Muscle layer of duodenum (tissue), 2 donors: ENCODE data around the gene SAPCD2.
"Not testable (repeated sequence)": the region's sequence is repeated elsewhere in the genome, so short reads cannot be mapped to it uniquely, and the experiment has no call there.

ENCODE experiments used
- H3K27ac ChIP-seq: one replicate; pipeline ENCODE4 v1.7.0; 2013; ENCODE audit warnings: mild to moderate bottlenecking, low read length
- H3K27me3 ChIP-seq: one replicate; pipeline ENCODE4 v1.7.0; 2013; ENCODE audit warnings: low read depth, mild to moderate bottlenecking, control low read depth, low read length
- H3K36me3 ChIP-seq, 2 donors: one replicate each; pipeline ENCODE4 v1.7.0; 2013; ENCODE audit warnings: low read length in 2 of 2, control low read depth in 1 of 2, mild to moderate bottlenecking in 1 of 2; ENCODE audit not compliant: insufficient read depth in 2 of 2, control insufficient read depth in 1 of 2
- H3K4me1 ChIP-seq, 2 donors: one replicate each; pipeline ENCODE4 v1.7.0; 2013; ENCODE audit warnings: low read length in 2 of 2, mild to moderate bottlenecking in 2 of 2, control low read depth in 1 of 2, moderate library complexity in 1 of 2; ENCODE audit not compliant: insufficient read depth in 2 of 2, control insufficient read depth in 1 of 2
- H3K4me3 ChIP-seq, 2 donors: one replicate each; pipeline ENCODE4 v1.7.0; 2013; ENCODE audit warnings: low read length in 2 of 2, low read depth in 1 of 2, mild to moderate bottlenecking in 1 of 2
- H3K9me3 ChIP-seq, 2 donors: one replicate each; pipeline ENCODE4 v1.7.0; 2013; ENCODE audit warnings: low read length in 2 of 2, control low read depth in 1 of 2, mild to moderate bottlenecking in 1 of 2; ENCODE audit not compliant: control insufficient read depth in 1 of 2
- donor health status: healthy.

Gene SAPCD2, protein sequence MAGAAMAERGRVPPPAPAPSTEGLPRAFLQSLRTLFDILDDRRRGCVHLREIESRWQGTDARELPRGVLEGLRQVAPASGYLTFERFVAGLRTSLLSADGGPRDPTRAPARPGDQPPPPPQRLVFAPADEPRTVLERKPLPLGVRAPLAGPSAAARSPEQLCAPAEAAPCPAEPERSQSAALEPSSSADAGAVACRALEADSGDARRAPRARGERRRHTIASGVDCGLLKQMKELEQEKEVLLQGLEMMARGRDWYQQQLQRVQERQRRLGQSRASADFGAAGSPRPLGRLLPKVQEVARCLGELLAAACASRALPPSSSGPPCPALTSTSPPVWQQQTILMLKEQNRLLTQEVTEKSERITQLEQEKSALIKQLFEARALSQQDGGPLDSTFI

DNA sequence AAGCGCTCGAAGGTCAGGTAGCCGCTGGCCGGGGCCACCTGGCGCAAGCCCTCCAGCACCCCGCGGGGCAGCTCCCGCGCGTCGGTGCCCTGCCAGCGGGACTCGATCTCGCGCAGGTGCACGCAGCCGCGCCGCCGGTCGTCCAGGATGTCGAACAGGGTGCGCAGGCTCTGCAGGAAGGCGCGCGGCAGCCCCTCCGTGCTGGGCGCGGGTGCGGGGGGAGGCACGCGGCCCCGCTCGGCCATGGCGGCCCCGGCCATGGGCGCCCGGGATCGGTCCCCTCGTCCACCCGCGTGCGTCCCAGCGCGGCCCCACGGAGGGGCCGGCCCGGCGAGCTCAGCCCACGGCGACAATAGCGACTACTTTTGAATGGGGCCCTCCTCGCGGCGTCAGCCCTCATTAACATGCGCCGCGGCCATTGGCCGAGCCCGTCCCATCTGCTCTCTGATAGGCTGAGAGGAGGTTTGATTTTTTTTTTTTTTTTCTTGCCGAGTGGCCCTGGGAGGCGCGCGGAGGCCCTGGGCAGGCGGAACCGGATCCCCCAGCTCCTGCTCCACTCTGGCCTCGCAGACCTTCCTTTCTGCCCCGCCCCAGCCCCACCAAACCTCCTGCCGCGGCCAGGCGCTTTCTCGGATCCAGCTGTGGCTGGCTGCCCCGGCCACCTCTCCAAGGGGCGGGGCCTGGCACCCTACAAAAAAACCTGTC lies at the start of gene SAPCD2:
Gene SAPCD2, minus strand, starts transcription at position 357 of the 705 bp plus-strand sequence. Its CDS starts 97 bp downstream, at position 260.
- Histone ChIP-seq H3K36me3 (no peaks in the 10 kb centered on the region), H3K4me3 (peak within 1 kb of the TSS; percentile 21 to 36), H3K4me1 (peaks cover 4 to 17% of the 10 kb centered on the region in 2 donors), H3K27me3 (no peaks in the 10 kb centered on the region), H3K27ac (no peak within 1 kb of the TSS), H3K9me3 (no peaks in the 10 kb centered on the region)

DNA sequence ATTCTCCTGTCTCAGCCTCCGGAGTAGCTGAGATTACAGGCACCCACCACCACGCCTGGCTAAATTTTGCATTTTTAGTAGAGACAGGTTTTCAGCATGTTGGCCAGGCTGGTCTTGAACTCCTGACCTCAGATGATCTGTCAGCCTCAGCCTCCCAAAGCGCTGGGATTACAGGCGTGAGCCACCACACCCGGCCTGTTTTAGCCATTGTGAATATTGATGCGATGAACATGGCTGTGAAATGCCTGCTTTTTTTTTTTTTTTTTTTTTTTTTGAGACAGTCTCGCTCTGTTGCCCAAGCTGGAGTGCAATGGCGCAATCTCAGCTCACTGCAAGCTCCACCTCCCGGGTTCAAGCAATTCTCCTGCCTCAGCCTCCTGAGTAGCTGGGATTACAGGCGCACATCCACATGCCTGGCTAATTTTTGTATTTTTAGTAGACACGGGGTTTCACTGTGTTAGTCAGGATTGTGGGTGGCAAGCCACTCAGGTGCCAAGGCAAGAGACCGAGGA lies 47.8 kb upstream of the SAPCD2 start:
- H3K4me3 ChIP-seq, H3K9me3 ChIP-seq, H3K36me3 ChIP-seq, H3K27me3 ChIP-seq, H3K4me1 ChIP-seq, H3K27ac ChIP-seq: not testable (repeated sequence)

DNA sequence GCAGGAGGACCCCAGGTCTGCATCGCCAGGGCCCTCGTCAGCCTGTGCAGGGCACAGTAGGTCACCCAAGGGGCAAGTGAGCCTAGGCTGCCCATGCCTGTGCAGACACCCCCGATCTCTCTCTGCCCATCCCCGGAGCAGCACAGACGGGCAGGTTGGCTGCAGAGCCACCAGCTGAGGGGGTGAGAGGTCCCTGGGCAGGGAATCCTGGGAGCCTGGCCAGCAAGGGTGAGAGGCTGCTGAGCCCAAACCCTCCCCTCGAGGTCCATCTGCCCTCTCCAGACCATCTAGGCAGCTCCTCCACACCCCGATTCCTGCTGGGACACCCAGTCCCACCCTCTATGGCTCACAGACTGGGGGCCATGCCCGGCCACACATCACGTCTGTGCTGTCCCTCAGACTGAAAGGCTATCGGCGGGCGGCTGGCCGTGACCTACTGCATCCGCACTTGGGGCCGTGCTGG lies 46.9 kb upstream of the SAPCD2 start:
- H3K4me1 ChIP-seq: peaks cover 0 to 6% of the 10 kb centered on the region in 2 donors
- H3K27me3 ChIP-seq: no peaks in the 10 kb centered on the region
- no peaks in the 10 kb centered on the region for H3K9me3 ChIP-seq
- no peak overlapping the region for H3K27ac ChIP-seq
- H3K4me3 ChIP-seq: no peak overlapping the region
- H3K36me3 ChIP-seq: peaks cover 0 to 2% of the 10 kb centered on the region in 2 donors

DNA sequence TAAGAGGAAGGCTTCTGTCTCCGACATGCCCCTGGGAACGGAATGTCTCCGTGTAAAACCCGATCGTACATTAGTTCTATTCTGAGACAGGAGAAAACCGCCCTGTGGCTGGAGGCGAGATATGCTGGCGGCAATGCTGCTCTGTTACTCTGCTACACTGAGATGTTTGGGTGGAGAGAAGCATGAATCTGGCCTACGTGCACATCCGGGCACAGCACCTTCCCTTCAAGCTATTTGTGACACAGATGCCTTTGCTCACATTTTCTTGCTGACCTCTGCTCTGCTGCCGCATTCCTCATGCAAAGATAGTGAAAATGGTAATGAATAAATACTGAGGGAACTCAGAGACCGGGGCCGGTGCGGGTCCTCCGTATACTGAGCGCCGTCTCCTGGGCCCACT lies 46.4 kb upstream of the SAPCD2 start:
- no peaks in the 10 kb centered on the region for H3K27me3 ChIP-seq
- H3K27ac ChIP-seq: no peak overlapping the region
- H3K9me3 ChIP-seq: no peaks in the 10 kb centered on the region
- H3K4me3 ChIP-seq: no peak overlapping the region
- peaks cover 0 to 5% of the 10 kb centered on the region in 2 donors for H3K36me3 ChIP-seq
- H3K4me1 ChIP-seq: peaks cover 0 to 6% of the 10 kb centered on the region in 2 donors

DNA sequence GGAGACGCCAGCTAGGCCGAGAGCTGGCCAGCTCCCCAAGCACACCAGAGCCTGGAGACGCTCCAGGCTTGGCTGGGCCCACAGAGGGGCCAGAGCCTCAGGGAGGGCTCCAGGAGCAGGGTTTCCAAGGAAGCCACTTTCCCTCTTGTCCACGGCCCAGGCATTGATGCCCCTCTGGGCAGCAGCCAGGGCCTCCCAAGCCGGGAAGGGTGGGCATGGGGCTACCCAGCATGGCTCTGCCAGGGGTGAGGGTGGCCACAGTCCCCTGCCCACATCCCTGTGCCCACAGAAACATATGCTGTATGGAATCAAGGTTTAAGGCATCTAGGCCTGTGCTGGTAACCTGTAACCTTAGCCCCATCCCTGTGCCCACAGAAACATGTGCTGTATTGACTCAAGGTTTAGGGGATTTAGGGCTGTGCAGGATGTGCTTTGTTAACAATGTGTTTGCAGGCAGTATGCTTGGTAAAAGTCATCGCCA lies 45.7 kb upstream of the SAPCD2 start:
- H3K27me3 ChIP-seq: no peaks in the 10 kb centered on the region
- no peaks in the 10 kb centered on the region for H3K9me3 ChIP-seq
- H3K4me3 ChIP-seq: no peak overlapping the region
- H3K27ac ChIP-seq: no peak overlapping the region
- H3K36me3 ChIP-seq: peaks cover 0 to 11% of the 10 kb centered on the region in 2 donors
- peaks cover 0 to 6% of the 10 kb centered on the region in 2 donors for H3K4me1 ChIP-seq

DNA sequence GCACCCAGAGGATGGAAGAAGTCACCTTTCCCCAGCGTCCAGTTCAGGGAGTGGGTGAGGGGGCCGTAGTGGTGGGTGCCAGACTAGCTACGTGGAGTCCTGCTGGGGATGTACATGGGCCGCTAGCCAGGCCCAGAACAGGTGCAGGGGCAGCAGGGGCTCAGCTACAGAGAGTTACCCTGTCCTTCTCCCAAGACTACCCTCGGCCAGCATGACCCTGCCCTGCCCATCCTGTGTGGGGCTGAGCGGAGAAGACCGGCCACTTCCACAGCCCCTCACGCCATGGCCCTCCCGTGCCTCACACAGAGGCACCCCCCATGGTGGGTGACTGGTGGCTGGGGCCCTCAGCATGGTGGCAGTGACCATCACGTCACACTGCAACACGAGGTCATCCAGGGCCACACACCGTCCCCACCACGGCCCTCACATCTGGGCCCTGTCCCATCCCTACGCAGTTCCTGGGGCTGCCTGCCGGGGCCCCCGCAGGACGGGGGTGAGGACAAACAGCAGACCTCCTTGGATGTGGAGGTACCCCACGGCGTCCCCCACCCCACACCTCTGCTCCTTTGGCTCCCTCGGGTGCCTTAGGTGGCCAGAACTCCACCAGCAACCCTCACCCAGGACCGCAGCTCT lies 45.2 kb upstream of the SAPCD2 start:
- Histone ChIP-seq H3K27me3 (no peaks in the 10 kb centered on the region), H3K36me3 (peaks cover 0 to 17% of the 10 kb centered on the region in 2 donors), H3K9me3 (no peaks in the 10 kb centered on the region), H3K27ac (no peak overlapping the region), H3K4me1 (peaks cover 0 to 6% of the 10 kb centered on the region in 2 donors), H3K4me3 (peak overlapping the region in 1 of 2 donors; percentile 78)

DNA sequence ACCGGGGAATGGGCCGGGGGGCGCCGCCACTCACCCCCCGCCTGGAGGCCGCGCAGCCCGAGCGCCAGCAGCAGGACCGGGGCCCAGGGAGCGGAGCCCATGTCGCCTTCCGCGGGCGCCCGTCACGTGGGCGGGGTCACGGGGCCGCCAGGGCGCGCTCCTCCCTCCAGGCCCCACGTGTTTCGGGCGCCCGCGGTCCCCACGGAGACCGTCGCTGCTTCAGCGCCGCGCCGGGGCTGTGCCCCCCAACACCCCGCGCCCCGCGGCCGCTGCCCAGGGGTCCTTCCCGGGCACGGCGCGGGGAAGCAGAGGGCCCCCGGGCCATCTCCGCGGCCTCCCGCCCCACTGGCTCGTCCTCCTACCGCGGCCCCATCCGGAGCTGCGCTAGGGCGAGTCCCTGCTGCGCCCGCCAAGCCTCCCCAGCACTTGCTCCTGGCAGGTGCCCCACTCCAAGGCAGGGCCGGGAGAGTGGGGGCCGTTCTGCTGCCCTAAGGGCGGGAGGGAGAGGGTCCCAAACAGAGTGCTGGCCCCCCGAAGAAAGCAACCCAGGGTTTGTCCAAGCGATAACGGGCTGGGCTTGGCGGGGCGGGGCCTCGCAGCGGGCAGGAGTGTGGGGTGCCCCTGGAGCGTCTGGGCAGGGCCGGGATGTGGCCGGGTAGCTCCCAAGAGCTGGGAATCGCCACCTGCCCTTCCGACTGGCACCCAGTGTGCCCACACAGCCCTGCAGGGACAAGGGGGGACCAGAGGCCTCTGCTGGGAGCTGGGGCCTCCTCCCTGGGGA lies 44.4 kb upstream of the SAPCD2 start, which contains the start of gene DPP7:
Gene DPP7, minus strand, starts transcription at position 121 of the 781 bp plus-strand sequence. Its CDS starts 20 bp downstream, at position 101.
- Histone ChIP-seq H3K9me3 (no peaks in the 10 kb centered on the region), H3K27me3 (no peaks in the 10 kb centered on the region), H3K36me3 (peaks cover 0 to 23% of the 10 kb centered on the region in 2 donors), H3K4me3 (peak within 1 kb of the TSS; percentile 21 to 78), H3K27ac (no peak within 1 kb of the TSS), H3K4me1 (peaks cover 0 to 6% of the 10 kb centered on the region in 2 donors)

DNA sequence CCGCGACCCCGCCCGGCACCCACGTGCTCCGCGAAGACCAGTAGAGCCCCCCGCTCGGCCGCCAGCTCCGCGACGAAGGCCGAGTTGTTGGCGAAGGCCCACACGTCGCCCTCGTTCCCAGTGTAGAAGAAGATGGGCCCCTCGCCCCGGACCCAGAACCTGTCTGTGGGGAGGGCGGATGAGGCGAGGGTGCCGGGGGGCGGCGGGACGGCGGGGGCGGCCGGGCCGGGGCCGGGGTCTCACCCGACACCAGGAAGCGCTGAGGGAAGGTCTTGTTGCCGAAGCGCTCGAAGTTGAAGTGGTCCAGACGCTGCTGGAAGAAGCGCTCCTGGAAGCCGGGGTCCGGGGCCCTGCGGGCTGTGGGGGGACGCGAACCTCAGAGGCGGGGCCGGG lies 43.9 kb upstream of the SAPCD2 start:
- no peaks in the 10 kb centered on the region for H3K9me3 ChIP-seq
- H3K27me3 ChIP-seq: no peaks in the 10 kb centered on the region

DNA sequence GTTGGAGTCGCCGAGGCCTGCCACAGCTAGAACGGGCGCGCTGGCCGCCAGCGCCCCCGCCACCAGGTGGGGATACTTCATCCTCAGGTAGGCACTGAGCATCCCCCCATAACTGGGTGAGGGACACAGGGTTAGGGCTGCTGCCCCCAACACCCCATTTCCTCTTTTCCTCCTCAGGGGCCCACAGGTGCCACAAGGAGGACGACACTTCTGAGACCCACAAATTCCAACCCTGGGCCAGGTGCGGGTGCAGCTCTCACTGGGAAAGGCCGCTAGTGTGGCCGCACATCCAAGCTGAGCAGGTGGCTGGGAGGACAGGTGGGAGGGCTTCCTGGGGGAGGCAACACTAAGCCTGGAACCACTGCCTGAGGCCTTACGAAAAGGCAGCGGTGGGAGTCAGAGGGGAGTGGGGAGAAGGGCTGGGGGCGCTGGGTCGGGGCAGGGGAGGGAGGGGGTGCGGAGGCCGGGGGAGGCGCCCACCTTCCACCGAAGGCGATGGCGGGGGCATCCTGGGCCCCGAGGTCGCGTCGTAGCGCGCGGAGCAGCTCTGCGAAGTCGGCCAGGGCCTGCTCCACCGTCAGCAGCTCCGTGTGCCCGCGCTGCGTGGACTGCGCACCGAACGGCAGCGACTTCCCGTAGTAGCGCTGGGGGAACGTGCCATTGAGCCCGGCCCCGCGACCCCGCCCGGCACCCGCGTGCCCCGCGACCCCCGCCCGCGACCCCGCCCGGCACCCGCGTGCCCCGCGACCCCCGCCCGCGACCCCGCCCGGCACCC lies 43.2 kb upstream of the SAPCD2 start:
- Histone ChIP-seq H3K36me3 (peaks cover 0 to 31% of the 10 kb centered on the region in 2 donors), H3K4me1 (peaks cover 0 to 6% of the 10 kb centered on the region in 2 donors), H3K9me3 (no peaks in the 10 kb centered on the region), H3K27ac (no peak overlapping the region), H3K4me3 (peak overlapping the region in 1 of 2 donors; percentile 38), H3K27me3 (no peaks in the 10 kb centered on the region)

More for the DNA sequence above, 43.9 kb upstream of the SAPCD2 start:
- H3K4me1 ChIP-seq: peaks cover 0 to 6% of the 10 kb centered on the region in 2 donors
- H3K27ac ChIP-seq: no peak overlapping the region
- peaks cover 0 to 25% of the 10 kb centered on the region in 2 donors for H3K36me3 ChIP-seq
- H3K4me3 ChIP-seq: peak overlapping the region in 1 of 2 donors; percentile 78
